ENCODE results near the gene OCLN.
"Not testable (repeated sequence)": the region's sequence is repeated elsewhere in the genome, so short reads cannot be mapped to it uniquely, and the experiment has no call there.

The OCLN gene

GRCh38 chr5:69492391-69492922 lies at the start of gene OCLN:
OCLN (plus strand) TSS chr5:69492790; CDS start chr5:69504245, 11,455 bp downstream.
- DNase-seq, result peak in 22 of 56 donors; percentile 2 to 55 (median 15)

- DNase-seq, result no peak
These were observed 48.3 kb upstream of the OCLN start for GRCh38 chr5:69444127-69444754.

- DNase-seq, result no peak
These were observed 43.1 kb upstream of the OCLN start for GRCh38 chr5:69449511-69449910.

GRCh38 chr5:69450116-69450515 lies 42.5 kb upstream of the OCLN start:
- no peak for DNase-seq

GRCh38 chr5:69450527-69450926 lies 42.1 kb upstream of the OCLN start:
- not testable (repeated sequence) for DNase-seq

- DNase-seq, result no peak
These were observed 40.5 kb upstream of the OCLN start for GRCh38 chr5:69451941-69452647.

- not testable (repeated sequence) for DNase-seq
These were observed 39.1 kb upstream of the OCLN start for GRCh38 chr5:69453487-69453886.

- no peak for DNase-seq
These were observed 37.9 kb upstream of the OCLN start for GRCh38 chr5:69454460-69455249.

GRCh38 chr5:69455428-69455988 lies 37.1 kb upstream of the OCLN start:
- DNase-seq, result not testable (repeated sequence)

- no peak for DNase-seq
These were observed 30.4 kb upstream of the OCLN start for GRCh38 chr5:69462170-69462569.

GRCh38 chr5:69466375-69466774 lies 26.2 kb upstream of the OCLN start:
- not testable (repeated sequence) for DNase-seq

- DNase-seq, result no peak
These were observed 25.0 kb upstream of the OCLN start for GRCh38 chr5:69467442-69468225.

- DNase-seq, result no peak
These were observed 24.0 kb upstream of the OCLN start for GRCh38 chr5:69468631-69469030.

- DNase-seq, result not testable (repeated sequence)
These were observed 21.1 kb upstream of the OCLN start for GRCh38 chr5:69471516-69471915.

GRCh38 chr5:69472535-69473143 lies 20.0 kb upstream of the OCLN start:
- DNase-seq, result not testable (repeated sequence)

GRCh38 chr5:69477170-69477569 lies 15.4 kb upstream of the OCLN start:
- no peak for DNase-seq

GRCh38 chr5:69478296-69478695 lies 14.3 kb upstream of the OCLN start:
- not testable (repeated sequence) for DNase-seq

GRCh38 chr5:69484891-69485290 lies 7.7 kb upstream of the OCLN start:
- DNase-seq, result no peak

GRCh38 chr5:69485471-69485870 lies 7.1 kb upstream of the OCLN start:
- DNase-seq, result no peak

- DNase-seq, result no peak
These were observed 3.3 kb upstream of the OCLN start for GRCh38 chr5:69489246-69489645.
